ENCODE measurements around the gene IFT57.

GRCh38 chr3:108145578-108145977, 76.6 kb downstream of the IFT57 start:
- TF ChIP-seq CTCF (conservative IDR thresholded peaks at IDR 0.05; ENCODE audit: low read length) (no peak), EZH2phosphoT487 (IDR thresholded peaks at IDR 0.05; ENCODE audit: borderline replicate concordance) (no peak)
